ENCODE data around the gene SPAG16. TPM values are rescaled to one million over a fixed set of nuclear protein-coding genes. Genes with fewer than 3 reads are reported as not detected.

The SPAG16 gene
- total RNA-seq, 1 experiment from 2014 or later = 17.2 TPM

DNA sequence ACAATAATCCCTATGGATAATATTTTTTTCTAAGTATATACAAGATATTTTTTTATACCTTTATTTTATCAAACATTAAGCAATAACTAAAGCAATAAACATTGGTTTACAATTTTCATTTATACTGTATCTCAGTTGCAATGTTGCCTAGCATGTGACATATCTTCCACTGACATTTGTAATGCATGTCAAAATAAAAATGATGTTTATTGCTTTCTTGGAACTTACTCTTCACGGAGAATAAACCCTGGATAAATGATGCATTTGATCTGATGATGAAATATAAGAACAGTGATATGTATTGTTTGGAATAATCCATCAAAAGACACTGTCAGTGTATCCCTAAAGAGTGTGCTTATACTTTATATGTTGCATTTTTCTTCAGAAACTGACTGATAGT lies 135.7 kb downstream of the SPAG16 start:
- POLR2A ChIA-PET (ENCODE audit: unreplicated experiment) = no interaction called here
- TF ChIP-seq EZH2 (IDR thresholded peaks at IDR 0.05; ENCODE audit: low read length, unreplicated experiment) = no peak

DNA sequence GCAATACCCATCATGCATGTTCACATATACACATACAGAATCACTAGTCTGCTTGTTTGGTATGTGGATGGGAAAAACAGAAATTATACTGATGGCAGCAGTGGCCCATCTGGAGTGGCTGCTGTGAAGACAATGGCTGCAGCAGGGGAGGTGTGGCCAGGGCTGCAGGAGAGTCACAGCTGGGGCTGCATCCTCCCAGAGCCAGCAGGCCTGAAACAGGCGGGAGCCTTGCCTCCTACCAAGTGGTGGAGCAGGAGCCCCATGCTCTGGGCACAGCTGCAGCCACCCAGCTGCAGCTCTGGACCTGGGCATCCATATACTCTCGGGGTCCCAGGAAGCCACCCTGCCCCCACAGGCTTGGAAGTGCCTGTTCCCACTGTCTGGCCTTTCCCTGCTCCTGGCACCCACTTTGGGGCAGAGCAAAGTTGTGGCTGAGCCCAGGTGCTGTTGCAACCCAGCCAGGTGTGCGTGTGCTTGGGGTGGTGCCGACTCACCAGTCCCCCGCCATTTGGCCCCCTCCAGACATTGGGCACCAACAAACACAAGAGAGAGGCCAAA lies 136.6 kb downstream of the SPAG16 start:
- intact Hi-C loops (cut with micrococcal nuclease) = no loop called here
- CTCF ChIA-PET = no interaction called here

More for the DNA sequence above, 135.7 kb downstream of the SPAG16 start:
- no peak for DNase-seq
- no peak overlapping the region for H3K27ac ChIP-seq (ENCODE audit: low read length)
- no peak overlapping the region for H2AFZ ChIP-seq (ENCODE audit: low read length)
- no peak for ATAC-seq
- CTCF ChIA-PET = no interaction called here
- no peaks in the 10 kb centered on the region for H3F3A ChIP-seq (ENCODE audit: low read length, unreplicated experiment)
- no peak overlapping the region for H3K4me3 ChIP-seq (ENCODE audit: low read length)
- H3K36me3 ChIP-seq (ENCODE audit: low read depth, low read length) = no peaks in the 10 kb centered on the region
- no peaks in the 10 kb centered on the region for H3K9me2 ChIP-seq (replicated peaks; ENCODE audit: low read length)
- no peaks in the 10 kb centered on the region for H4K20me1 ChIP-seq (ENCODE audit: low read length)
- no peaks in the 10 kb centered on the region for H3K9me3 ChIP-seq (ENCODE audit: low read length)
- no peaks in the 10 kb centered on the region for H3K79me2 ChIP-seq (ENCODE audit: low read length)
- no TSS peak for BruUV-seq (replicated peaks)
- H3K4me1 ChIP-seq (ENCODE audit: insufficient read depth, low read length) = no peaks in the 10 kb centered on the region
- H3K27me3 ChIP-seq (ENCODE audit: low read length) = no peaks in the 10 kb centered on the region
- H3K9ac ChIP-seq (ENCODE audit: low read length) = no peak overlapping the region
- no peak overlapping the region for H3K4me2 ChIP-seq (ENCODE audit: low read length)
- intact Hi-C loops (cut with micrococcal nuclease) = no loop called here

DNA sequence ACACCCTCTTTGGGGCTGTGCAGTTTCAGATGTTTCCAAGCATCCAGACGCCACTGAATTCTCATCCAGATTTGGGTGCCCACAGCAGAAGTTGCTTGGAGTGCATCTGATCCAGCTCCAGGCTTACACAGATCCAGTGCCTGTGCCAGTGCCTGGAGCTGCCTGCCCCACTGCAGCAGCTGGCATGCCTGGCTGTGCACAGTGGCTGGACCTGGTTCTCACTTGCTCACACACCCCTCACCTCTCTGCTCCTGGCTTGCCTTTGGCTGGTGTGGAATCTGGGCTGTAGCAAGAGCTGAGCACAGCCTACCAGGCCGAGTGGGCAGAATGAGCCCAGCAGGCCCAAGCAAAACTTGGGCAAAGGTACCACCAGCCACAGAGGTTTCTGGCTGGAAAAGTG lies 137.9 kb downstream of the SPAG16 start:
- ChIA-PET CTCF (no interaction called here), POLR2A (ENCODE audit: unreplicated experiment) (interaction anchor here (0.6 kb wide), 1 partner anchor 29 kb away, joined by 4 read pairs; no protein-coding TSS in a partner anchor)
- TF ChIP-seq, protein P1, sequence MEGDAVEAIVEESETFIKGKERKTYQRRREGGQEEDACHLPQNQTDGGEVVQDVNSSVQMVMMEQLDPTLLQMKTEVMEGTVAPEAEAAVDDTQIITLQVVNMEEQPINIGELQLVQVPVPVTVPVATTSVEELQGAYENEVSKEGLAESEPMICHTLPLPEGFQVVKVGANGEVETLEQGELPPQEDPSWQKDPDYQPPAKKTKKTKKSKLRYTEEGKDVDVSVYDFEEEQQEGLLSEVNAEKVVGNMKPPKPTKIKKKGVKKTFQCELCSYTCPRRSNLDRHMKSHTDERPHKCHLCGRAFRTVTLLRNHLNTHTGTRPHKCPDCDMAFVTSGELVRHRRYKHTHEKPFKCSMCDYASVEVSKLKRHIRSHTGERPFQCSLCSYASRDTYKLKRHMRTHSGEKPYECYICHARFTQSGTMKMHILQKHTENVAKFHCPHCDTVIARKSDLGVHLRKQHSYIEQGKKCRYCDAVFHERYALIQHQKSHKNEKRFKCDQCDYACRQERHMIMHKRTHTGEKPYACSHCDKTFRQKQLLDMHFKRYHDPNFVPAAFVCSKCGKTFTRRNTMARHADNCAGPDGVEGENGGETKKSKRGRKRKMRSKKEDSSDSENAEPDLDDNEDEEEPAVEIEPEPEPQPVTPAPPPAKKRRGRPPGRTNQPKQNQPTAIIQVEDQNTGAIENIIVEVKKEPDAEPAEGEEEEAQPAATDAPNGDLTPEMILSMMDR (conservative IDR thresholded peaks at IDR 0.05; ENCODE audit: low read depth, low read length) = no peak
- intact Hi-C loops (cut with micrococcal nuclease) = no loop called here
- Histone ChIP-seq H3K9me3 (ENCODE audit: low read length) (no peaks in the 10 kb centered on the region), H3K4me2 (ENCODE audit: low read length) (no peak overlapping the region), H3F3A (ENCODE audit: low read length, unreplicated experiment) (no peaks in the 10 kb centered on the region), H4K20me1 (ENCODE audit: low read length) (no peaks in the 10 kb centered on the region), H3K27me3 (ENCODE audit: low read length) (no peaks in the 10 kb centered on the region), H2AFZ (ENCODE audit: low read length) (no peak overlapping the region), H3K36me3 (ENCODE audit: low read depth, low read length) (no peaks in the 10 kb centered on the region), H3K9me2 (replicated peaks; ENCODE audit: low read length) (no peaks in the 10 kb centered on the region), H3K79me2 (ENCODE audit: low read length) (no peaks in the 10 kb centered on the region), H3K9ac (ENCODE audit: low read length) (no peak overlapping the region), H3K4me3 (ENCODE audit: low read length) (no peak overlapping the region), H3K27ac (ENCODE audit: low read length) (no peak overlapping the region), H3K4me1 (ENCODE audit: insufficient read depth, low read length) (no peaks in the 10 kb centered on the region)
- ATAC-seq (no peak), DNase-seq (no peak)
- no TSS peak for BruUV-seq (replicated peaks)

More for the DNA sequence above, 136.6 kb downstream of the SPAG16 start:
- no TSS peak for BruUV-seq (replicated peaks)
- H3K9ac ChIP-seq (ENCODE audit: low read length) = no peak overlapping the region
- no peaks in the 10 kb centered on the region for H3K9me2 ChIP-seq (replicated peaks; ENCODE audit: low read length)
- H3F3A ChIP-seq (ENCODE audit: low read length, unreplicated experiment) = no peaks in the 10 kb centered on the region
- H4K20me1 ChIP-seq (ENCODE audit: low read length) = no peaks in the 10 kb centered on the region
- DNase-seq (no peak), ATAC-seq (no peak)
- H3K9me3 ChIP-seq (ENCODE audit: low read length) = no peaks in the 10 kb centered on the region
- no peak overlapping the region for H3K4me3 ChIP-seq (ENCODE audit: low read length)
- no peak overlapping the region for H3K4me2 ChIP-seq (ENCODE audit: low read length)
- POLR2A ChIA-PET (ENCODE audit: unreplicated experiment) = no interaction called here
- no peak overlapping the region for H3K27ac ChIP-seq (ENCODE audit: low read length)
- no peaks in the 10 kb centered on the region for H3K36me3 ChIP-seq (ENCODE audit: low read depth, low read length)
- H3K27me3 ChIP-seq (ENCODE audit: low read length) = no peaks in the 10 kb centered on the region
- TF ChIP-seq EZH2 (IDR thresholded peaks at IDR 0.05; ENCODE audit: low read length, unreplicated experiment) (no peak), EZH2phosphoT487 (IDR thresholded peaks at IDR 0.05; ENCODE audit: borderline replicate concordance, low read length) (no peak)
- TF ChIP-seq, protein P1 (conservative IDR thresholded peaks at IDR 0.05; ENCODE audit: low read depth, low read length) = no peak
- H3K4me1 ChIP-seq (ENCODE audit: insufficient read depth, low read length) = no peaks in the 10 kb centered on the region
- no peak overlapping the region for H2AFZ ChIP-seq (ENCODE audit: low read length)
- H3K79me2 ChIP-seq (ENCODE audit: low read length) = no peaks in the 10 kb centered on the region
